OCI-LY7 (cell line): ENCODE measurements around the gene PHACTR3. TPM values are rescaled to one million over a fixed set of nuclear protein-coding genes. Genes with fewer than 3 reads are reported as not detected.

Experiments
- BruUV-seq: library from RNA; stranded (reverse); fragments of 400-500 nt; replicated peaks from 2 replicates; lab custom pipeline; 2021; lab: Mats Ljungman, UMichigan
- CTCF ChIA-PET: fragments of 300-600 bp; sonication (Branson Sonifier 250); formaldehyde crosslinking; loops from one replicate; lab custom pipeline; 2022; ENCODE audit warnings: antibody characterized with exemption; ENCODE audit not compliant: unreplicated experiment; lab: Charles Lee
- POLR2A ChIA-PET: fragments of 300-600 bp; sonication (Branson Sonifier 250); formaldehyde crosslinking; loops from one replicate; lab custom pipeline; 2022; ENCODE audit warnings: antibody characterized with exemption; lab: Charles Lee
- DNase-seq: peaks from one replicate; pipeline ENCODE4 v3.0.0-alpha.2; 2015; ENCODE audit warnings: low spot score
- H2AFZ ChIP-seq: fragments of 200-600 bp; sonication (generic), shearing (Covaris generic); 2 replicates; pipeline ENCODE4 v1.6.1; 2014; ENCODE audit warnings: mild to moderate bottlenecking, antibody characterized with exemption, low read length, moderate library complexity
- H3K27ac ChIP-seq: fragments of 200-600 bp; sonication (generic); 2 replicates; pipeline ENCODE4 v1.5.1; 2014; ENCODE audit warnings: mixed run types, low read depth, mild to moderate bottlenecking, moderate library complexity, low read length, inconsistent platforms; ENCODE audit not compliant: poor library complexity, severe bottlenecking
- H3K36me3 ChIP-seq: fragments of 200-600 bp; sonication (generic); 2 replicates; pipeline ENCODE4 v1.6.1; 2014; ENCODE audit warnings: mild to moderate bottlenecking, antibody characterized with exemption, low read length, moderate library complexity, mixed read lengths; ENCODE audit not compliant: insufficient read depth
- H3K4me1 ChIP-seq: fragments of 200-600 bp; sonication (generic); 2 replicates; pipeline ENCODE4 v1.5.1; 2014; ENCODE audit warnings: mild to moderate bottlenecking, low read length; ENCODE audit not compliant: insufficient read depth, poor library complexity, severe bottlenecking
- H3K4me2 ChIP-seq: fragments of 200-600 bp; sonication (generic); 2 replicates; pipeline ENCODE4 v1.6.1; 2014; ENCODE audit warnings: mild to moderate bottlenecking, low read length
- H3K4me3 ChIP-seq: fragments of 200-600 bp; sonication (generic); 2 replicates; pipeline ENCODE4 v1.5.1; 2014; ENCODE audit warnings: mild to moderate bottlenecking, low read depth, low read length; ENCODE audit not compliant: poor library complexity, severe bottlenecking
- H3K79me2 ChIP-seq: fragments of 200-600 bp; sonication (generic); 2 replicates; pipeline ENCODE4 v1.6.1; 2016; ENCODE audit warnings: low read depth, mild to moderate bottlenecking, low read length, moderate library complexity, mixed read lengths; ENCODE audit not compliant: insufficient read depth
- H3K9me2 ChIP-seq: fragments of 200-600 bp; sonication (generic); 2 replicates; pipeline ENCODE4 v1.6.1; 2016; ENCODE audit warnings: mild to moderate bottlenecking, low read length, mixed read lengths; ENCODE audit not compliant: insufficient read depth
- H3K9me3 ChIP-seq: fragments of 200-600 bp; sonication (generic); 2 replicates; pipeline ENCODE4 v1.6.1; 2014; ENCODE audit warnings: mild to moderate bottlenecking, mixed run types, low read length, mixed read lengths
- H4K20me1 ChIP-seq: fragments of 200-600 bp; sonication (generic); 2 replicates; pipeline ENCODE4 v1.6.1; 2014; ENCODE audit warnings: mild to moderate bottlenecking, antibody characterized with exemption, low read length, moderate library complexity, mixed read lengths; ENCODE audit not compliant: insufficient read depth
- EZH2phosphoT487 ChIP-seq: fragments of 200-600 bp; sonication (generic); IDR thresholded peaks from 2 replicates; pipeline ENCODE4 v1.6.1; 2018; ENCODE audit warnings: low read depth, borderline replicate concordance, mild to moderate bottlenecking, mixed run types, antibody characterized with exemption, low read length, moderate library complexity, mixed read lengths
- intact Hi-C: fragments of 100-400 bp; cut with micrococcal nuclease; formaldehyde crosslinking; loops from one replicate; pipeline ENCODE4 v1.10.0; 2022; ENCODE audit not compliant: unreplicated experiment
- total RNA-seq, 2 experiments: library from RNA; depleted of rRNA in 1 of 2; stranded (reverse); fragments of >200 nt in 1 of 2; shearing (Covaris generic) in 1 of 2; gene quantifications; 2 replicates each; pipeline ENCODE4 v1.2.3, GENCODE V29; 2014 to 2022
- TF ChIP-seq, protein P1 (sequence below): fragments of 200-600 bp; sonication (generic); conservative IDR thresholded peaks from 2 replicates; pipeline ENCODE4 v1.5.1; 2014; ENCODE audit warnings: mild to moderate bottlenecking, antibody characterized with exemption, low read length, moderate library complexity, mixed read lengths

PHACTR3 gene
- total RNA-seq, 2 experiments from 2014 or later, result 0.32 TPM; not detected in 1

DNA sequence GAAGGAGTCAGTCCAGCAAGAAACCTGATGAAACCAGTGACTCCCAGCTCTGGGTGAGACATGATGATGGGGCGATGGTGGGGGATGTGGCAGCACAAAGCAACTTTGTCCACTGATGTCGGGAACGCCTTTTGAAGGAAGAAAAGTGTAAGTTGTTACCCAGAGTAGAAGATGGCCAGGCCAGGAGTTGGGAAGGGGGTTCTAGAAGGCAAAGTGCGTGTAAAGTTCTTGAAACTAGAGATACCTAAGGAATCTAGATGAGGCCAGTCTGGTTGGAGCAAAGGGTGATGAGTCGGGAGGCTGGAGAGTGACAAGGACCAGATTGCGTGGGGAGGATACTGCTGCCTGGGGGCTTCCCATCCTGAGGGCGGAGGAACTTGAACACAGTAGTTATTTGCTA, 117.0 kb downstream of the PHACTR3 start:
- no peak for DNase-seq
- no peaks in the 10 kb centered on the region for H3K9me2 ChIP-seq
- no peaks in the 10 kb centered on the region for H3K4me1 ChIP-seq
- no peaks in the 10 kb centered on the region for H3K79me2 ChIP-seq
- TF ChIP-seq, protein P1, sequence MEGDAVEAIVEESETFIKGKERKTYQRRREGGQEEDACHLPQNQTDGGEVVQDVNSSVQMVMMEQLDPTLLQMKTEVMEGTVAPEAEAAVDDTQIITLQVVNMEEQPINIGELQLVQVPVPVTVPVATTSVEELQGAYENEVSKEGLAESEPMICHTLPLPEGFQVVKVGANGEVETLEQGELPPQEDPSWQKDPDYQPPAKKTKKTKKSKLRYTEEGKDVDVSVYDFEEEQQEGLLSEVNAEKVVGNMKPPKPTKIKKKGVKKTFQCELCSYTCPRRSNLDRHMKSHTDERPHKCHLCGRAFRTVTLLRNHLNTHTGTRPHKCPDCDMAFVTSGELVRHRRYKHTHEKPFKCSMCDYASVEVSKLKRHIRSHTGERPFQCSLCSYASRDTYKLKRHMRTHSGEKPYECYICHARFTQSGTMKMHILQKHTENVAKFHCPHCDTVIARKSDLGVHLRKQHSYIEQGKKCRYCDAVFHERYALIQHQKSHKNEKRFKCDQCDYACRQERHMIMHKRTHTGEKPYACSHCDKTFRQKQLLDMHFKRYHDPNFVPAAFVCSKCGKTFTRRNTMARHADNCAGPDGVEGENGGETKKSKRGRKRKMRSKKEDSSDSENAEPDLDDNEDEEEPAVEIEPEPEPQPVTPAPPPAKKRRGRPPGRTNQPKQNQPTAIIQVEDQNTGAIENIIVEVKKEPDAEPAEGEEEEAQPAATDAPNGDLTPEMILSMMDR, result no peak
- TF ChIP-seq EZH2phosphoT487, result no peak
- no peak overlapping the region for H3K4me3 ChIP-seq
- H4K20me1 ChIP-seq, result no peaks in the 10 kb centered on the region
- no peak overlapping the region for H3K4me2 ChIP-seq
- BruUV-seq, result no TSS peak
- no peak overlapping the region for H2AFZ ChIP-seq
- intact Hi-C loops, result no loop called here
- ChIA-PET CTCF (interaction anchor here (0.9 kb wide), 1 partner anchor 27 kb away, joined by 3 read pairs; no protein-coding TSS in a partner anchor), POLR2A (no interaction called here)
- no peak overlapping the region for H3K27ac ChIP-seq
- no peaks in the 10 kb centered on the region for H3K9me3 ChIP-seq
- no peaks in the 10 kb centered on the region for H3K36me3 ChIP-seq

DNA sequence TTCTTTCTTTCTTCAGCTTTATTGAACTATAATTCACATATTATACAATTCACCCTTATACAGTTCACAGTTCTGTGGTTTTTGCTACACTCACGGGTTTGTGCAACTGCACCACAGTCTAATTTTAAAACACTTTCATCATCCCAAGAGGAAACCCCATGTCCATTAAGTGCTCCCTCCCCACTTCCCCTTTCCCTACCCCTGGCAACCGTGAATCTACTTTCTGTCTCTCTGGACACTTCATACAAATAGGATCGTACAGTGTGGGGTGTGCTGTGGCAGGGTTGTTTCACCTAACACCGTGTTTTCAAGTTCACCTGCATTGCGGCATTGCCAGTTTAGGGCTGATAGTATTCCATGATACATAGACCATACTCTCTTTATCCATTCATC, 118.8 kb downstream of the PHACTR3 start:
- no peaks in the 10 kb centered on the region for H3K9me3 ChIP-seq
- H3K9me2 ChIP-seq, result no peaks in the 10 kb centered on the region
- no TSS peak for BruUV-seq
- no peaks in the 10 kb centered on the region for H3K36me3 ChIP-seq
- ChIA-PET POLR2A (no interaction called here), CTCF (no interaction called here)
- DNase-seq, result no peak
- H4K20me1 ChIP-seq, result no peaks in the 10 kb centered on the region
- intact Hi-C loops, result no loop called here
- no peak overlapping the region for H3K27ac ChIP-seq
- H3K4me3 ChIP-seq, result no peak overlapping the region
- no peak overlapping the region for H2AFZ ChIP-seq
- TF ChIP-seq, protein P1, result no peak
- no peak for TF ChIP-seq EZH2phosphoT487
- H3K4me2 ChIP-seq, result no peak overlapping the region
- no peaks in the 10 kb centered on the region for H3K4me1 ChIP-seq
- no peaks in the 10 kb centered on the region for H3K79me2 ChIP-seq

DNA sequence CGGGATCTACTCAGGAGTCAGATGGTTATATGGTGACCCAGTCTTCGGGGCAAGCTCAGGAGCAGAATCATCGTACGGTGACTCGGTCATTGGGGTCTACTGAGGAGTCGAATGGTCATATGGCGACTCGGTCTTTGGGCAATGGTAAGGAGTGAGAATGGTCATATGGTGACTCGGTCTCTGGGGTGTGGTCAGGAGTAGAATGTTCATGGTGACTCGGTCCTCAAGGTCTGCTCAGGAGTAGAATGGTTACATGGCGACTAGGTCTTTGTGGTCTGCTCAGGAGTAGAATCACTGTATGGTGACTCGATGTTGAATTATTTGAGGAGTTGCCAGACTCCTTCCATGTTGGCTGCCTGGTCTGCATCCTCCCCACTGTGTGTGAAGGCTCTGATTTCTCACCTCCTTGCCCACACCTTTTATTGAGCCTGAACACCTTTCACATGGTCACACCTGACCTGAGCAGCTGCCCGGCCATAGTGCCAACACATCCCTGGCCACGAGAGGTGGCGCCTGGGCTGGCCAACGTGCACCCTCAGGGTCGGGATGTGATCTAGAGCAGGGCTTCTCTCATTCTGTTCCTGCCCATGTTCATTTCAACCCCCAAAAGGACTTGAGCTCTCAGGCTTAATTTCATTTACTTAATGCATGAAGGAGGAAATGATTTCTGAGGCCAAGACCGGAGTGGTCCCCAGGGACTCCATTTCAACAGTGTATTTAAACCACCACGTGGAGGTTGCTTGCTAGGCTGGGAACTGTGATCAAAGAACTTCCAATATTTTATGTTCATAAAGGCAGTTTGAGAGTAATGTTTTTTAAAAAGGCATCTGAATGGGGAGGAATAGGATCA, 119.5 kb downstream of the PHACTR3 start:
- H3K79me2 ChIP-seq, result no peaks in the 10 kb centered on the region
- H3K9me2 ChIP-seq, result no peaks in the 10 kb centered on the region
- no peaks in the 10 kb centered on the region for H3K9me3 ChIP-seq
- BruUV-seq, result no TSS peak
- H3K4me1 ChIP-seq, result no peaks in the 10 kb centered on the region
- H2AFZ ChIP-seq, result no peak overlapping the region
- H3K4me2 ChIP-seq, result no peak overlapping the region
- TF ChIP-seq, protein P1, result no peak
- no peak for TF ChIP-seq EZH2phosphoT487
- ChIA-PET POLR2A (no interaction called here), CTCF (no interaction called here)
- no peak for DNase-seq
- intact Hi-C loops, result no loop called here
- H4K20me1 ChIP-seq, result no peaks in the 10 kb centered on the region
- no peak overlapping the region for H3K27ac ChIP-seq
- no peaks in the 10 kb centered on the region for H3K36me3 ChIP-seq
- H3K4me3 ChIP-seq, result no peak overlapping the region
